ENCODE results near the gene PLPPR3. TPM values are rescaled to one million over a fixed set of nuclear protein-coding genes. Genes with fewer than 3 reads are reported as not detected.

Gene PLPPR3
- total RNA-seq, 1 experiment from 2014 or later, result 57.9 TPM

DNA sequence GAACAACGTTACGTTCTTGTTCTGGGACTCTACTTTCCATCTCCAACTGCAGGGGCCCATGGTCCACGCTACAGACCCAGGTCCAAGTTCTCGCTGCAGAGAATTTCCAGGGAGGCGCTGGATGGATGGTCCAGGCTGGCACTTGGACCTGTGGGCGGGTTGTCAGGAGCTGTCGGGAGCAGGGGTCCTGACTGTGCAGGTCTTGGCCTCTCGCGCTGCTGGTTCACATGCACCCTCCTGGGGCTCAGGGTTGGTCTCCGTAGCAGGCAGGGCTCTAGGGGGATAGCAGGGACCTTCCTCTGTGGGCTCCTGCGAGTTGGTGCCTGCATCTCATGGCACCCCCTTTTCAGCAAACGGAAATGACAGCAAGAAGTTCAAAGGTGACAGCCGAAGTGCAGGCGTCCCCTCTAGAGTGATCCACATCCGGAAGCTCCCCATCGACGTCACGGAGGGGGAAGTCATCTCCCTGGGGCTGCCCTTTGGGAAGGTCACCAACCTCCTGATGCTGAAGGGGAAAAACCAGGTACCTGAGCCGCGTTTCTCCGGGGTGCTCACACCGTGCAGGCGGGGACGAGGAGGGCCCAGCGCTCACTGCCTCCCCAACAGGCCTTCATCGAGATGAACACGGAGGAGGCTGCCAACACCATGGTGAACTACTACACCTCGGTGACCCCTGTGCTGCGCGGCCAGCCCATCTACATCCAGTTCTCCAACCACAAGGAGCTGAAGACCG is 17.9 kb downstream of the PLPPR3 start:
- TF ChIP-seq, protein P1, sequence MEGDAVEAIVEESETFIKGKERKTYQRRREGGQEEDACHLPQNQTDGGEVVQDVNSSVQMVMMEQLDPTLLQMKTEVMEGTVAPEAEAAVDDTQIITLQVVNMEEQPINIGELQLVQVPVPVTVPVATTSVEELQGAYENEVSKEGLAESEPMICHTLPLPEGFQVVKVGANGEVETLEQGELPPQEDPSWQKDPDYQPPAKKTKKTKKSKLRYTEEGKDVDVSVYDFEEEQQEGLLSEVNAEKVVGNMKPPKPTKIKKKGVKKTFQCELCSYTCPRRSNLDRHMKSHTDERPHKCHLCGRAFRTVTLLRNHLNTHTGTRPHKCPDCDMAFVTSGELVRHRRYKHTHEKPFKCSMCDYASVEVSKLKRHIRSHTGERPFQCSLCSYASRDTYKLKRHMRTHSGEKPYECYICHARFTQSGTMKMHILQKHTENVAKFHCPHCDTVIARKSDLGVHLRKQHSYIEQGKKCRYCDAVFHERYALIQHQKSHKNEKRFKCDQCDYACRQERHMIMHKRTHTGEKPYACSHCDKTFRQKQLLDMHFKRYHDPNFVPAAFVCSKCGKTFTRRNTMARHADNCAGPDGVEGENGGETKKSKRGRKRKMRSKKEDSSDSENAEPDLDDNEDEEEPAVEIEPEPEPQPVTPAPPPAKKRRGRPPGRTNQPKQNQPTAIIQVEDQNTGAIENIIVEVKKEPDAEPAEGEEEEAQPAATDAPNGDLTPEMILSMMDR (conservative IDR thresholded peaks at IDR 0.05), result no peak
- Histone ChIP-seq H3K9me3 (ENCODE audit: control insufficient read depth, low read depth, low read length) (no peaks in the 10 kb centered on the region), H3K4me2 (ENCODE audit: insufficient read depth, insufficient read length, low read length) (no peak overlapping the region), H4K91ac (ENCODE audit: insufficient read length, low read depth, low read length) (no peak overlapping the region), H4K5ac (ENCODE audit: insufficient read length, low read depth, low read length) (no peak overlapping the region), H3K27ac (ENCODE audit: insufficient read length, low read depth, low read length) (no peak overlapping the region), H2BK20ac (ENCODE audit: low read depth, low read length, poor library complexity, severe bottlenecking) (no peak overlapping the region), H3K23ac (ENCODE audit: insufficient read length, low read depth, low read length) (no peak overlapping the region), H3K4ac (ENCODE audit: low read depth, low read length) (no peak overlapping the region), H2AK5ac (ENCODE audit: insufficient read length, low read length) (no peak overlapping the region), H3K4me1 (ENCODE audit: insufficient read depth, low read length) (no peaks in the 10 kb centered on the region; the same call in 1 of the 2 replicates), H3K56ac (ENCODE audit: insufficient read length, low read depth, low read length) (no peak overlapping the region), H3K18ac (ENCODE audit: insufficient read length, low read depth, low read length) (no peak overlapping the region), H2BK15ac (ENCODE audit: low read depth, low read length) (no peak overlapping the region), H2BK120ac (ENCODE audit: low read depth, low read length, poor library complexity, severe bottlenecking) (no peak overlapping the region), H2BK12ac (ENCODE audit: insufficient read length, low read depth, low read length) (no peak overlapping the region), H3K27me3 (ENCODE audit: insufficient read depth, low read length) (no peaks in the 10 kb centered on the region), H2AFZ (ENCODE audit: low read length) (no peak overlapping the region), H3K14ac (ENCODE audit: insufficient read depth, low read length) (no peak overlapping the region), H3T11ph (ENCODE audit: low read length) (no peak overlapping the region), H3K79me2 (ENCODE audit: insufficient read depth, low read length) (peaks cover 56% of the 10 kb centered on the region; the same call in 1 of the 2 replicates), H4K20me1 (ENCODE audit: control insufficient read depth, insufficient read depth, insufficient read length) (peaks cover 4% of the 10 kb centered on the region), H3K9ac (ENCODE audit: extremely low read depth, insufficient read length, low read length) (no peak overlapping the region), H4K8ac (replicated peaks; ENCODE audit: insufficient read length, low read depth, low read length) (no peak overlapping the region), H3K79me1 (ENCODE audit: insufficient read depth, low read depth, low read length, poor library complexity, severe bottlenecking) (peaks cover 13% of the 10 kb centered on the region), H3K23me2 (ENCODE audit: insufficient read length, low read depth, low read length, poor library complexity, severe bottlenecking) (peaks cover 5% of the 10 kb centered on the region), H2BK5ac (ENCODE audit: insufficient read length, low read length) (no peak overlapping the region)
- Mint-ChIP-seq H3K4me3 (no peak overlapping the region; a peak in 1 of 5 replicates), H3K4me1 (peaks cover 23 to 36% of the 10 kb centered on the region in 2 experiments), H3K27me3 (ENCODE audit: low read depth) (no peaks in the 10 kb centered on the region), H3K27ac (peak overlapping the region in 1 of 3 experiments; percentile 68; a peak in 2 of 7 replicates), H3K9me3 (no peaks in the 10 kb centered on the region; a peak in 1 of 5 replicates), H3K36me3 (ENCODE audit: insufficient read depth in 1 of 3, low read depth in 3 of 3) (peaks cover 59 to 82% (median 78%) of the 10 kb centered on the region in 3 experiments)
- no CpG with 5 or more reads among the region's 31 CpGs for WGBS (ENCODE audit: extremely low coverage, insufficient read length, low lambda C conversion rate)
- peak; percentile 27 for DNase-seq

Data from H9 (cell line).